NCI-H128 (cell line): Measurements from ENCODE around the gene TBL3.

ENCODE experiments used
- DNase-seq: peaks from one replicate; lab custom pipeline; 2025; ENCODE audit not compliant: unreplicated experiment; lab: John Stamatoyannopoulos, UW

Gene TBL3

DNA sequence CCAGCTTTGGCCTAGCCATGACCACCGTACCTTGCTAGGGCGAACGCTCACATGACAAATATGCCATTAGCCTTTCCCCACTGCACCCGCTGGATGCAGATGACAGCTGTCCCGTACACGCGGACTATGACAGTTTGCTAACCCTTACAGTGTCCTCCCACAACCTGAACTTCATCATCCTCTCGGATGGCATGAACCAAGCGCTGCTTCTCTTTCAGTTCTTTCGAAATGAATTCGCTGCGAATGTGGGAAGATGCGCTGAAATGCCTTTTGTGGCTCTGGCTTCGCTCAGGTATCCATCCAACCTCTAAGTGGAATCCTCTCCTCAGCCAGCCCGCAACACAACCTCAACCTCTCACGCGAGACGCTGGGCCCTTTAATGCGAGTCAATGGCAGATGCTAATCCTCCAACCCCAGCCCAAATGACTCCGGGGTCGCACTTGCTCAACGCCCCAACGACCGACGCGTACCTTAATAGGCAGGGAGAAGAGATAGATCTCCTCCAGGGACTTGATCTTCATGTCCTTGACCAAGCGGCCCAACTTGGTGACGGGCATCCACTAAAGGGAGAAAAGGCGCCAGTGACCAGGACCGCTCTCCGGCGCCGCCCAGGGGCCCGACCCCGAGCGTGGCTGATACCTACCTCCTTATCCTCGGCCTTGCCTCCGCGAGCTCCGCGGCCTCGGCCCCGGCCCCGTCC is 7.9 kb upstream of the TBL3 start:
- no peak for DNase-seq

DNA sequence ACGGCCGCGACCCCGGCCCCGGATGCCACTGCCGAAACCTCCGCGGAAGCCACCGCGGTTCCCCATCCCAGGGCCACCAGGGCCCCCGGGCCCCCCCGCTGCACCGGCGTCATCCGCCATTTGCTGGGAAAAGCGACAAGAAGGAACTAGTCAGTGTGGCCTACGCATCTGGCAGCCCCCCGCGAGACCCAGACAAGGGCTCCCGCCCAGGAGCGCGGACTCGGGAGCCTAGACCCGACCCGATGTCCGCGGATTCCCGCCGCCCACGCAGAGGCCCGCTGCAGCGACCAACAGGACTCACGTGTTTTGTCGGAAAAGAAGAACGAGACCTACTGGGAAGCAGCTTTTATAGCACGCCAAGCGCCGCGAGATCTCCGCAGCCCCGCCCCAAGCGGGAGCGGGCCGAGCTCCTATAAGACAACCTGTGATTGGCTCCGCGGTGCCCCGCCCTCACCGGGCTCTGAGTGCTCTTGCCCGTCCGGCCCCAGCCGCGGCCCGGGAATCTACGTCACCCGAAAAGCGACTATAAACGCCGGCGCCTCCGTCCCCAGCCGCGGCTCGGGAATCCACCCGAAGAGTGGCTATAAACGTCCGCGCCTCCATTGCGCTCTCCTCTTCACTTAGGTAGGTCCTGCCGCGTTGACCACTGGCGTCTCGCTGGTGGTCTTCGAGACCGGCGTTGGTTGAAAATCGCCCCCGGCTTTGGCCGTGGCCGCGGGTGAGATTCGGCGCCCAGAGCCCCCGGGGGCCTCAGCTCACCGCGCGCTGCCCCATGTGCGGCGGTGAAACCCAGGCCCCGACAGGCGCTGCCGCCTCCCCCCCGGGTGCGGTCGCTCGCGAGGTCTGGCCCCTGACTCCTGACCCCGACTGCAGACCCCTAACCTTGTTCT is 7.1 kb upstream of the TBL3 start, which contains the start of gene RPS2:
Gene RPS2 (minus strand): TSS at position 321 of the 890 bp plus-strand sequence. CDS start 201 bp downstream, at position 120.
- peak; percentile 90 for DNase-seq

DNA sequence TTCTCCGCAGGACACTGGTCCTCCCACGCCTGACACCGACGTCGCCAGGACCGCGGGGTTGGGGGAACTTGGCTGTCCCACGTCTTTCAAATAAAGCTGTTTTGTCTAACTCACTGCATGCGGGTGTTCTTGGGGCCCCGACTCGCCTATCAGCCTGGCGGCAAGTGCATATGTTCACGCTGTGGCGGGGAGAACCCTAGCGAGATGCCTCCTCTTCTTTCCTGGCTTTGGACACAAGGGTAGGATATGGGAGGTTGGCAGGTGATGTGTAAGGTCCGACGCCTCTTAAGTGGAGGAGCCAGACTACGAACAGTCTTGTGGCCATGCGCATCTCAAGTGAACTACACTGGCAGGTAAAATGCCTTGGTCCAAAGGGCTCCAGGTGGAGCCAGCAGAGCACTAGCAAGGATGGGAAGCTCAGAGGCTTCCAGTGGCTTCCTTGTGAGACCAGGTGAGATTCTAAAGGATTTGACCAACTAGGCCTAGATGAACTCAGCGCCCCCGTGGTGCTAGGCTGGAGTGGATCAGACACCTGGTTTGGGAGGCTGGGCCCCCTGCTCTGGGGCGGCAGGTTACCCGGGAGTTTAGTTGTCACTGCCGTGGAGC is 6.4 kb upstream of the TBL3 start:
- DNase-seq, result no peak

DNA sequence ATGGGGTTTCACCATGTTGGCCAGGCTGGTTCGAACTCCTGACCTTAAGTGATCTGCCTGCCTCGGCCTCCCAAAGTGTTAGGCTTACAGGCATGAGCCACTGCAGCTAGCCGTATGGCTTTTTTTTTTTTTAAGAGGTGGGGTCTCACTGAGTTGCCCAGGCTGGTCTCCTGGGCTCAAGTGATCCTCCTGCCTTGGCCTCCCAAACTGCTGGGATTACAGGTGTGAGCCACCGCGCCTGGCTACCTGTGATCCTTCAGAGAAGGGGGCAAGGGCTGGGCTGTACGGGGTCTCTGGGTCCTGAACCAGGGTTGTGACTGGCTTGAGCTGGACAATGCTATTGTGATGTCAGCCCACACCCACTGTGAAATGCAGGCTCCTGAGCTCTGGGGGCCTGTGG is 5.4 kb upstream of the TBL3 start, which contains the start of gene RNF151:
Gene RNF151 (plus strand): TSS at position 397 of the 400 bp plus-strand sequence. CDS start 26 bp downstream, outside the sequence.
- DNase-seq, result no peak

DNA sequence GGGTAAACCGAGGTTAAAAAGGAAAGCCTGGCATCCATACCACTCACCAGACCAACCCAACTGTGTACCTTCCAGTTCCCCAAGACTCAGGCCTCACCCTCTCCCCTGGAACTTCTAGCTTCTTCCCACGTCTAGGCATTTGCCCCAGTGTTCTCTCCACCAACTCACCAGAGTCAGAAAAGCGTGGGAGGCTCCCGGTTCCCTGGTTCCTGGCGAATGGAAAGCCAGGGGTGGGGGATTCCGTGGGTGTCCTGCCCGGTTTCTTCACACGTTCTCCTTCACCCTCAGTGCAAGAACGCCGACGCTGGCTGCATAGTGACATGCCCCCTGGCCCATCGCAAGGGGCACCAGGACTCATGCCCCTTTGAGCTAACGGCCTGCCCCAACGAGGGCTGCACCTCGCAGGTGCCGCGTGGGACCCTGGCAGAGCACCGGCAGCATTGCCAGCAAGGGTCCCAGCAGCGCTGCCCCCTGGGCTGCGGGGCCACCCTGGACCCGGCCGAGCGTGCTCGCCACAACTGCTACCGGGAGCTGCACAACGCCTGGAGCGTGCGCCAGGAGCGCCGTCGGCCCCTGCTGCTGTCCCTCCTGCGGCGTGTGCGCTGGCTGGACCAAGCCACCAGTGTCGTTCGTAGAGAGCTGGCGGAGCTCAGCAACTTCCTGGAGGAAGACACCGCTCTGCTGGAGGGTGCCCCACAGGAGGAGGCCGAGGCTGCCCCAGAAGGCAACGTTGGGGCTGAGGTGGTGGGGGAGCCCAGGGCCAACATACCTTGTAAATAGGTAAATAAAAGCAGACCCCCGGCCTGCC is 3.5 kb upstream of the TBL3 start:
- DNase-seq, result no peak

DNA sequence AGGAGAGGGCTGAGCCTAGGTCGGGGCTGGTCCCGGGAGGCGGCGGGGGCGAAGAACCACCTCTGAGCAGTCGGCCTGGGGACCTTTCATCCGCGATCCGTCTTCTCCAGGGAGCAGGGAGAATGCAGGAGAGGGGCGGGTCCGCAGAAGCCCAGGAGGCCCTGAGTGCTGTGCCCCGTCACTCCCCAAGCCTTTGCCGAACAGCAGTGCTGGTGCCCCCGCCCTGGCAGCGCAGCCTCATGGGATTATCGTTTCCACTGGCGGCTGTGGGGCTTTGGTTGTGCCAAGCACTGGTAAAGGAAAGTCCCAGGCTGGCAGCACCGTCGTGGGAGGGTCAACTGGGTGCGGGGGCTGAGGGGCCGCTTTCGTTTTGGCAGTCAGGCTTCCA is 631 bp downstream of the TBL3 start:
- no peak for DNase-seq

DNA sequence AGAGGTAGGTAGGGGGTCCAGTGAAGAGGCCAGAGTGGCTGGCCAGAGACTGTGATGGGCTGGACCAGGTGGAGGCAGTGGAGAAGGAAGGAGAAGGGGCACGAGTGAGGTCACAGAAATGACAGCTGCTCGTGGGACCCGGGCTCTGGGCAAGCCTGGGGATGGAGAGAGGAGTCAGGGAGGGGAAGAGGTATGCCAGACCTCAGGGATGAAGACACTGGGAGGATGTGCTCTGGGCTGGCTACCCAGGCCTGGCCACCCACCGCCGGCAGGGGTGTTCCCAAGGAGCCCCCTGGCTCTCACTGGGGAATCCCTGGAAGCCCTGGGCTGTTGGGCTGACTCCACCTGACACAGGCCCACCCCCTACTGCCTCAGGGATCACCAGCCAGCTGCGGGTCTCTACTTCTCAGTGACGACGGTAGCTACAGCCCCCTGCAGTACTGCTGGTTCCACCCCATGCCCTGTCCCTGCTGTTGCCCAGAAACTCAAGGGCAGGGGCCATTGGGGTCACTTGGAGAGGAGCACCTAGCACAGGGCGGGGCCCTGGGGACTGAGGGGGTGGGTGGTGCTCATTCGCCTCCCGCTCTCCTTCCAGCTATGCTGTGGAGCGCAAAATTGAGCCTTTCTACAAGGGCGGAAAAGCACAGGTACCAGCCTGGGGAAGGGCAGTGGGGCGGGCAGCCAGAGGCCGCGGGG is 1.8 kb downstream of the TBL3 start:
- no peak for DNase-seq

DNA sequence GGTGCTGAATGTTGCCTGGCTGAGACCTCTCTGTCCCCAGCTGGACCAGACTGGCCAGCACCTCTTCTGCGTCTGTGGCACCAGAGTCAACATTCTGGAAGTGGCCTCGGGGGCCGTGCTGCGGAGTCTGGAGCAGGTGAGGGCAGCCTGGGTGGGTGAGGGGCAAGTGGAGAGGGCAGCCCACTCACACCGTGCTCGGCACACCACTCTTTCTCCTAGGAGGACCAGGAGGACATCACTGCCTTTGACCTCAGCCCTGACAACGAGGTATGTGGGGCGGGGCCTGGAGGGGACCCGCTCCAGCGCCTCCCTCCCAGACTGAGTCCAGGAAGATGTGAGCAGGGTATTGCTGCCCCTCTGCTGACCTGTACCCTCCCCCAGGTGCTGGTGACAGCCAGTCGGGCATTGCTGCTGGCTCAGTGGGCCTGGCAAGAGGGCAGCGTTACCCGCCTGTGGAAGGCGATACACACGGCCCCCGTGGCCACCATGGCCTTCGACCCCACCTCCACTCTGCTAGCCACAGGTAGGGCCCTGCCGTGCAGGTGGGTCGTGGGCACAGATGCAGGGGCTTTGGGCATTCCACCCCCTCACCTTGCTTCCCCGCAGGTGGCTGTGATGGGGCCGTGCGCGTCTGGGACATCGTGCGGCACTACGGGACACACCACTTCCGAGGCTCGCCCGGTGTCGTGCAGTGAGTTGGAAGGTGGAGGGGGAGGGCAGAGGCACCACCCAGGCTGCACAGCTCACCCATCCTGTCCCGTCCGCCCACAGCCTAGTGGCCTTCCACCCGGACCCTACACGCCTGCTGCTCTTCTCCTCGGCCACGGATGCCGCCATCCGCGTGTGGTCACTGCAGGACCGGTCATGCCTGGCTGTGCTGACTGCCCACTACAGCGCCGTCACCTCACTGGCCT is 2.6 kb downstream of the TBL3 start:
- no peak for DNase-seq

DNA sequence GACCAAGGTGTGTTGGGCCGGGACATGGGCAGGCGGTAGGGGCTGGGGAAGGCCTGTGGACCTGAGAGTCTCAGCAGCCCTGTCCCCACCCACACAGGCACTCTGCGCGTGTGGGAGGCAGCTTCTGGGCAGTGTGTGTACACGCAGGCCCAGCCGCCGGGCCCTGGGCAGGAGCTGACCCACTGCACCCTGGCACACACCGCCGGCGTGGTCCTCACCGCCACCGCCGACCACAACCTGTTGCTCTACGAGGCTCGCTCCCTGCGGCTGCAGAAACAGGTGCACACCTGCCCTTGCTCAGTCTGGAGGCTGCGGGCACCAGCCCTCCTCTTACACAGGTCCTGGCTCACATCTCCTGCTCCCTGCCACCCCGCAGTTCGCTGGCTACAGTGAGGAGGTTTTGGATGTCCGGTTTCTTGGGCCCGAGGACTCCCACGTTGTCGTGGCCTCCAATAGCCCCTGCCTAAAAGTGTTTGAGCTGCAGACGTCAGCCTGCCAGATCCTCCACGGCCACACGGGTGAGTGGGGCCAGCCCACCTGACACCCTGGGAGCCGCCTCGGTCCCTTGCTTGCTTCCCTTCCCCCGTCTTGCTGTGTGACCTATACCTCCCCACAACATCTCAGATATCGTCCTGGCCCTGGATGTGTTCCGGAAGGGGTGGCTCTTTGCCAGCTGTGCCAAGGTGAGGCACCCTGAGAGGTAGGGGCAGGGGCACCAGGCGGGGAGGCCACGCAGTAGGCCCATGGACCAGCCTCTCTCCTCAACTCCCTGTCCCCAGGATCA is 3.8 kb downstream of the TBL3 start:
- no peak for DNase-seq

DNA sequence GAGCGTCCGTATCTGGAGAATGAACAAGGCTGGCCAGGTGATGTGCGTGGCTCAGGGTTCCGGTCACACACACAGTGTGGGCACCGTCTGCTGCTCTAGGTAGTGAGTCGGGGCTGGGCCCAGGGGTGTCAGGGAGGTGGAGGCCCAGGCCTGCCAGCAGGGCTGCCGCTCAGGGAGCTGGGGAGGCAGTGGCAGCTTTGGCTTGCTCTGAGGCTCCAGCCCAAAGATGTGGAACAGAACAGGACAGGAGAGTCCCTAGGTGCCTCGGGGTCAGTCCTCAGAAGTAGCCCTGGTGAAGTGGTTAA is 4.3 kb downstream of the TBL3 start:
- DNase-seq, result no peak

DNA sequence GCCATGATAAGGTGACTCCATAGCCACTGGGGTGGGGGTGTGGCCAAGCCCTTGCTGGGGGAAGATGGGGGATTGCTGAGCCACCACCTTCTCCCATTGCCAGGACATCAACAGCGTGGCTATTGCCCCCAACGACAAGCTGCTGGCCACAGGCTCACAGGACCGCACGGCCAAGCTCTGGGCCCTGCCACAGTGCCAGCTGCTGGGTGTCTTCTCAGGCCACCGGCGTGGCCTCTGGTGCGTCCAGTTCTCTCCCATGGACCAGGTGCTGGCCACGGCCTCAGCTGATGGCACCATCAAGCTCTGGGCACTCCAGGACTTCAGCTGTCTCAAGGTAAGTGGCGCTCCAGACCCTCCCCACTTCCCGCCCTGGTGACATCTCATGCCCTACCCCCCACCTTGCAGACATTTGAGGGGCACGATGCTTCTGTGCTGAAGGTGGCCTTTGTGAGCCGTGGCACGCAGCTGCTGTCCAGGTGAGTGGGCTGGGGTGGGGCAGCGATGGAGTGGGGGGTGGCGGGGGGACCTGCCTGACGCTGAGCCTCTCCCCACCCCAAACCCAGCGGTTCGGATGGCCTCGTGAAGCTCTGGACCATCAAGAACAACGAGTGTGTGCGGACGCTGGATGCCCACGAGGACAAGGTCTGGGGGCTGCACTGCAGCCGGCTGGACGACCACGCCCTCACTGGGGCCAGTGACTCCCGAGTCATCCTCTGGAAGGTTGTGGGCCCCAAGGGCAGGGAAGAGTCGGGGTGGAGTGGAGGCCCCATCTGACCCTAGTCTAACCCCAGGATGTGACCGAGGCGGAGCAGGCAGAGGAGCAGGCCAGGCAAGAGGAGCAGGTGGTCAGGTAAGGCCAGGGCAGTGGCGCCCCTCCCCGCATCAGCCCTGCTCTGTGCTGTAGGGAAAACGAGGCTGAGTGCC is 5.4 kb downstream of the TBL3 start:
- no peak for DNase-seq

DNA sequence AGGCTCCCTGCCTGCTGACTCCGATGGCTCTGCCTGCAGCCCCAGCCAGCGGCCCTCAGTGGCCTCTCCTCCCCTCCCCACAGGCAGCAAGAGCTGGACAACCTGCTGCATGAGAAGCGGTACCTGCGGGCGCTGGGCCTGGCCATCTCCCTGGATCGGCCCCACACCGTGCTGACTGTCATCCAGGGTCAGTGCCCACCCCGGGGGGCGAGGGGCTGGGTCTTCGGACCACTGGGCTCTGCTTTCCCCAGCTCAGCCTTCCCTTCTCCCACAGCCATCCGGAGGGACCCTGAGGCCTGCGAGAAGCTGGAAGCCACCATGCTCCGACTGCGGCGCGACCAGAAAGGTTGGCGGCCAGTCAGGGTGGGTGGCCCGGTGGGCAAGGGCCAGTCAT is 6.0 kb downstream of the TBL3 start:
- DNase-seq, result no peak

DNA sequence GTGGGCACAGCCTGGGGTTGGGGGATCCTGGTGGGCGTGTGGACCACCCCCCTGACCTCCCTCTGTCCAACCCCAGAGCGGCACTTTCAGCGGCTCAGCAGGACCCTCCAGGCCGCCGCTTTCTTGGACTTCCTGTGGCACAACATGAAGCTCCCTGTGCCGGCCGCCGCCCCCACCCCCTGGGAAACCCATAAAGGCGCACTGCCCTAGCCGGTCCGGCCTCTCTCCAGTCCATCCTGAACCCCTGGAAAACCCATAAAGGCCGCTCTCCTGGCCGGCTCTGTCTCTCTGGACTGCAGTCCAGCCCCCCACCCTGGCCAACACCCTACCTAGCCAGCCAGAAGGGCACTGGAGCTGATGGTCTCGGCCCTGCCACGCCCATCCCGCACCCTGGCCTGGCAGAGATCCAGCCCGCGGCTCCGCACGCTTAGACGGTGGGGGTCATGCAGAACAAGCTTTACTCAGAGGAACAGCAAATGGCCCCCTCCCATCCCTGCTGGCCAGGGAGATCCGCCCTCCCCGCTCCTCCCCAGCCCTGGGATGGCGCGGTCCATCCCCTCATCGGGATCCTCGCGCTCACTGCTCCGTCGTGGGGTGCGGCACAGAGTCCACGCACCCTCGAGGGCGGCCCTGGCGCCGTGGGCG is 6.7 kb downstream of the TBL3 start:
- DNase-seq, result no peak

DNA sequence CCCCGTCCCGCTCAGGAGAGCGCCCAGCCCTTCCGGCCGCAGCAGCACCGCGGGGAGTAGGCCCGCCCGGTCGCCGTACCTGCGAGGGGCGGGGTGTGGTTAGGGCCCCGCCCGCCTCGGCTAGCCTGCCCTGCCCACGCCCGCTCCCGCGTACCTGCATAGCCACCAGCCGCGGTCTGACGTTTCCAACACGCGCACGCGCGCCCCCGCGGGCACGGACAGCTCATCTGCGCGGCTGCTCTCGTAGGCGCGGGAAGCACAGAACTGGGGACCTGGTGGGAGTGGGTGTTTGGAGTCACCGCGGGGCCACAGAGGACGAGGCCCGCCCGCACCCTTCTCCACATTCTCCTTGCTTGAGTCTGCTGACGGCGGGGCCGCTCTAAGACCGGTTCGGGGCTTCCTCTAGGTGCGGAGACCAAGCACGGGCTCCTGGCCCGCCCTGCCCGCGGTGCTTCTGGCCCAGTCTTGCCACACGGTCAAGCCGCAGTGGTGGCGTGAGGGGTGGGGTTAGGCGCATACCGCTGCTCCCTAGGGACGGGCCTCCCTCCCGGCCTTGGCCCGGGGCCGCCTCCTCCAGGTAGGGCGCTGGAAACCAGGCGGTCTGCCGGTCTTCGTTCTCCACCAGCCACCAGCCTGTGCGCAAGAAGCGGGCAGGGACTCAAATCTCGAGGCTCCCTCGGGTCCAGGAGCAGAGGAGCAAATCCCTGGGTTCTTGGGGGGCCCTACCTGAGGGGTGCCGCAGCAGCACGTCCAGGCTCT is 7.6 kb downstream of the TBL3 start:
- DNase-seq, result no peak

DNA sequence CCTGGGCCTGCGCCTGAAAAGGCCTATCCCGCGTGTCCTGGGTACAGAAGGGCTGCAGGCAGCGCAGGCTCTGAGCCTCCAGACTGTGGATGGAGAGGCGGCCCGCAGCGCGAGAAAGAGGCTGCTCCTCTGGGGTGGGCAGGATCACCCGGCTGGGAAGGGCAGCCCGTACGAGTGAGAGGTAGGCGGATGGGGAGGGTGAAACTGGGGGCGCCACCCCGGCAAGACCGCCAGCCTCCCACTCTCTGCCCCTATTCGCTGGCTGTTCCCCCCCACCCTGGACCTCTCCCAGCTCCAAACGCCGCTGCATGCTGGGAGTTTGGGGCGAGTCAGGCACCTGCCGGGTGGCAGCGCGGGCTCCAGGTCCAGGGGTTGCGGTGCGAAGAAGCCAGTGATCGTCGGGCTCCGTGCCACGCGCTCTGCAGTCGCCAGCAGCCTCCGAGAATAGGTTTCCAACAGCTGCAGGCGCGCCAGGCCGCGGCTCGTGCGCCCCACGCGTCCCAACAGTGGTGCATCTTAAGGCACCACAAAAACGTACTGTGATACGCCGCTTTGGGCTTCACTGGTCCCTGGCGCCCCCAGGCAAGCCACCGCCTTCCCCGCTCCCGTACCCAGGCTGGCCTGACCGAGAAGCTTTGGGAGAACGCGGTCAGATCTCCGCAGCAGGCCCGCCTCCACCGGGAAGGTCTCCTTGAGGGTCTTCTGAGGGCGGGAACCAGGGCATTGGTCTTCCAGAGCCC is 8.3 kb downstream of the TBL3 start:
- no peak for DNase-seq

DNA sequence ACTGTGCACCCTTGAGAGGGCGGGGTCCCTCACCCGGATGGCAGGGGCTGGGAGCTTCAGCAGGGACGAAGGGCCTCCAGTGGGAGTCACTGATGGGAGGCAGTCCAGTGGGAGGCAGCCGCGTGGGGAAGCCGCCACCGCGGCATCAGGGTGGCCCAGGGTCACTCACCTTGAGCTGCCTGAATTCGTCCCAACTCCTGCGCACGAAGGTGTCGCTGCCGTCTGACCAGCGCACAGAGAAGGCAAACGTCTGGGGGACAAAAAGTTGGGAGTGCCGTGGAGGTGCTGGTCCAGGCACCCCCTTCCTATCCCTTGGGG is 8.9 kb downstream of the TBL3 start:
- DNase-seq, result no peak
